Dedifferentiated amniotic fluid mesenchymal stem cell (primary cell): ENCODE results near the gene SS18L1.
"Not testable (repeated sequence)": the region's sequence is repeated elsewhere in the genome, so short reads cannot be mapped to it uniquely, and the experiment has no call there.

Experiments
- DNase-seq: peaks from one replicate; pipeline ENCODE4 v3.0.0-alpha.2; 2016; ENCODE audit errors: extremely low spot score

The SS18L1 gene

GRCh38 chr20:62136283-62137091 is 7.1 kb upstream of the SS18L1 start:
- DNase-seq: peak; percentile 45

DNA sequence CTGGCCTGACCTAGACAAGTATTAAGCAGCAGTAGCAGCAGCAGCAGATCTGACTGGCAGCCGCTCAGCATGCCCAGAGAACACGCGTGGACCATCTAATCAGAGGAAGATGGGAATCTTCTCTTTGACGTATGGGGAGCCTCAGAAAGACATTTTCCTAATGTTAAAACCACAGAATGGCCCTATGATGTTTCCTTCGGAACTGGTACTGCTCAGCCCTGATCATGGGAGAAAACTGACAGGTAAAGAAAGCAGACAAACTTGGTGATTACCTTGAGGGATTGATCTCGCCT is 6.5 kb upstream of the SS18L1 start:
- no peak for DNase-seq

GRCh38 chr20:62137478-62138203 is 5.9 kb upstream of the SS18L1 start:
- no peak for DNase-seq

DNA sequence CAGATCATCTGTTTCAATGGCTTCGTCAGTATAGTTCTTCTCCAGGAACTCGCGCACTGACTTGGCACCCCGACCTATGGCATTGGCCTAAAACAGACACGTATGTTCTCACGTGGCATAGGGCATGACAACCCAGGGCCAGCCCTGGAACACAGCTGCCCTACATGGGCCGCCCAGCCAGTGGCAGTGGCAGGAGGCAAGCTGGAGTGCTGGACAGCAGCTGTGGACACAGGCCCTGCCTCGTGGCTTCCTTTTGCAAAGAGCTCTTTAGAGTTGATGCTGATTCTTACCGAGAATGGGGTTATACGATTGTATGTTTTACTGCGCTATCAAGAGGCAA is 5.4 kb upstream of the SS18L1 start:
- no peak for DNase-seq

DNA sequence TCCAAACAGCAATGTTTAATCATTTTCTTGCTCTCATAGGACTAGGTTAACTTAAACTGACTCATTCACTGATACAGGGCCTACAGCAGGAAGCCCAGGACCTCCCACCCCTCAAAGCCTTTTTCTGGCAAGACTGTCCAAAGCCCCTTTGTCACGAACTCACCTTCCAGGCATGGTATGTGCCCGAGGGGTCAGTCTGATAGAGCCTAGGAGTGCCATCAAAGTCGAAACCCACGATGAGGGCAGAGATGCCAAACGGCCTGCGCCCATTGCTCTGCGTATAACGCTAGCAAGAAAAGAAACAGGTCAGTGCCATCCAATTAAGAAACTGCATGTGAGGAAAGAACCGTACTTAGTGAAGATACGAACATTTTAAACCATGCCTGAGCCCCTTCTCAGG is 4.7 kb upstream of the SS18L1 start:
- no peak for DNase-seq

DNA sequence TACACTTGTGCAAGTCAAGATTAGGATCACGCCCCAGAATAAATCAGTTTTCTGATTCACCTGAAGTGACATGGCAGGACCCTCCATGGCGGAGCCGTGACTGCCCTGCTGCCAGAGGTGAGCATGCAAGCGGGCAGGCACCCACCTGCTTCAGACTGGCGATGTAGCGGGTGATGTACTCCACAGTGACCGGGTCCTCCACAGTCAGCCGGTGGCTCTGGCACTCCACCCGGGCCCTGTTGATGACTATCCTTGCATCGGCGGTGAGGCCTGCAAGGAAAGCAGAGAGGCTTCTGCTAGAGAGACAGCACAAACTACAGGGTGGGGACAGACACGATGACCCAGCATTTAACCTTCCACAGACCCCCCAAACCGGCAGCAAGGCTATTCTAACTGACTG is 3.9 kb upstream of the SS18L1 start:
- no peak for DNase-seq

GRCh38 chr20:62141043-62141396 is 2.5 kb upstream of the SS18L1 start:
- no peak for DNase-seq

- no peak for DNase-seq
Observed at GRCh38 chr20:62141397-62142251, 1.9 kb upstream of the SS18L1 start.

DNA sequence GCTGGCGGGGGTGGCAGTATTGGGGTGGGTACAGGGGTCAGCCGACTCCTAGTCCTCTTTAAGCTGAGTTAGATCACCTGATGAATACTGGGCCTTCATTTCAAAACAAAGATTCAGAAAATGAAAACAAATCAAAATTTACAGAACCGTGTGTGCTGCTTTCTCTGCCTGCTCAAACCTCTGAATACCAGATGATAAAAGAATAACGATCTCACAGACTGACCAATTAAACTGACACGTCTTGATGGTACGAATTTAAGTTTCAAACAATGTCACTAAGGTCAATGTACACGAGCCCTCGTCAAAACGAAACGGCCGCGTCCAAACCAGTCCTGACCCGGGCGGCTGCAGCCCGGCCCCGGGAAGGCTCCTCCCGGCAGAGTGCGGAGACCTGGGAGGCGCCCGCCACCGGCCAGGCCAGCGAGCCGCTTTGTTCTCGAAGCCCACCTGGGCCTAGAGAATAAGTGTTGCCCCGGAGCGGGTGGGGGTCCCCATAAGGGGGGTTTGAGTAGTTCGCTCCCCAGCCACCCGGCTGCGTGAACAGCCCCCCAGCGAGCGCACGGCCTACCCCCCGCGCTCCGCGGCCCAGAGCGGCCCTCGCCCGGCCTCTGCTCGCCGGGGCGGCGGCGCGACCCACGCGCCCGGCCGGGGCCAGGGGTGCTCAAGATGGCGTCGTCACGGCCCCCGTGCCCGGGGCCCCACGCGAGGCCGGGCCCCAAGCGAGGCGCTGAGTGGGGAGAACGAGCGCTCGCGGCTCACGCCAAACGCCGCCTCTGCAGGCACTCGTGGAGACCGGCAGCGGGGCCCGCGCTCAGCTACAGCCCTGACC is 1.1 kb upstream of the SS18L1 start:
- DNase-seq: no peak

DNA sequence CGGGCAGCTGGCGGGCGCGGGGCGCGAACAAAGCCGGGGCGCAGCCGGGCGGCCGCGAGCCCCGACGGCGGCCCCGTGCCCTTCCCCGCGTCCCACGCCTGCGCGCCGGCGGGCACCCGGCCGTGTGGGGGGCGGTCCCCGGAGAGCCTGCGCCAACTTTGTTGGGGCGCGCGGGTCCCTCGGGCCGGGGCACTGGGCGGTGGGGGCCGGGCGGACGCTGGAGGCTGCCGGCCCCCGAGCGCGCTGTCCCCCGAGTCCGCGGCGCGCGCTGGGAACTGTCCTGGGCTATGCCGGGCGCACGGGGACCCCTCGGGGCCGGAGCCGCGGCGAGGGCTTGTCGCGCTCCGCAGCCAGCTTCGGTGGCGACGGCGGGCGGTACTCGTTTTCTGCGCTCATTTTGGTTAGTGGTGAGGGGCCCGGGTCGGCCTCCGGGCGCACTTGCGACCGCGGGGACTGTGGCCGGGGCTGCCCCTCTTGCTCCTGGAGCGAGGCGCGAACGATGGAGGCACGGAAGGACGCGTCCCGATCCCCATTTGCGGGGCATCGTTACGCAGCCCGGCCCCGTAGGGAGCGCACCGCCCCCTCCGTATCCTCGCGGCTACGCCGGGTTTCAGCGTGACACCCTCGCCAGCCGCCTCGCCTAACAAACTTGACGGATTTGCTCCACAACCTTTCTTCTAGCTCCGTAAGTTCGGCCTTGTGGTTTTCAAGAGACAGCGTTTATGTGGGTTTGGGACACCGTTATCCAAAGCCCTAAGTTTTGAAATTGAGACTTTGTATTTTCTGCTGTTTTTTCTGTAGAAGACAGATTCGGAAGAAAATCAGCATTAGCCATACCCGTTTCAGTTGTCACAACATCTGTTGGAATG is 622 bp downstream of the SS18L1 start:
- DNase-seq: peak; percentile 38

DNA sequence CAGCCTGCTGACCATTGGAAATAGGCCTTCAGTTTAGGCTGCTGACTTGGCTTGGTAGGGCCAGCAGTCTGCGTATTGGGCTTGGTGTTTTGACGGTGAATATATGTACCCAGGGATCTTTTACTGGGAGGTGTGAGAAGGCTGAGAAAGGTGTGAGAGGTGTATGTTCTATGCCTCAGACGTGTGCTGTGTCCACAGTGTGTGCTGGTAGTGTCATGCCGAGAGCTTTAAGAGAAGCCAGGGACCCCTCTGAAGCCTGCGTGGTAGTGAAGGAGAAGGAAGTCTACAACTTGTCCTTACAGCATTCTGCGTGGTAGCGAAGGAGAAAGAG is 2.1 kb downstream of the SS18L1 start:
- DNase-seq: no peak

DNA sequence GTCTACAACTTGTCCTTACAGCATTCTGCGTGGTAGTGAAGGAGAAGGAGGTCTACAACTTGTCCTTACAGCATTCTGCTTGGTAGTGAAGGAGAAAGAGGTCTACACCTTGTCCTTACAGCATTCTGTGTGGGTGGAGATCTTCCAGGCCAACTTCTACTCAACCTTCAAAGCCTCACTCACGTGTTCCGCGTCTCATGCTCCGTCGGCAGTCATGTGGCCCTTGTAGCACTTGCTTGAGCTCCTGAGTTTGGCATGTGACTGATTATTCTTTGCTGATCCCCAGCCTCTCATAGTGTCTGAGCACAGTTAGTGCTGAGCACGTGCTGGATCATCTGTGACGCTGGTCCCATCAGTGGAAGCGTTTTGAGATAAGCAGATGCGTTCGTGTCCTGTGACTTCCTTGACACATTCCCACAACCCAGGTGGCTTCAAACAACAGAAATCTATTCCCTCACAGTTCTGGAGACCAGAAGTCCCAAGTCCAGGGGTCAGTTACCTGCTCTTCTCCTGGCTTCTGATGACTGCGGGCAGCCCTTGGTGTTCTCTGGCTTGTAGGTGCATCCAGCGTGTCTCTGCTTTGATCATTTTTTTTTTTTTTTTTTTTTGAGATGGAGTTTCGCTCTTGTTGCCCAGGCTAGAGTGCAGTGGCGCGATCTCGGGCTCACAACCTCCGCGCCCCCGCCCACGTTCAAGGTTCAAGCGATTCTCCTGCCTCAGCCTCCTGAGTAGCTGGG is 2.6 kb downstream of the SS18L1 start:
- no peak for DNase-seq

DNA sequence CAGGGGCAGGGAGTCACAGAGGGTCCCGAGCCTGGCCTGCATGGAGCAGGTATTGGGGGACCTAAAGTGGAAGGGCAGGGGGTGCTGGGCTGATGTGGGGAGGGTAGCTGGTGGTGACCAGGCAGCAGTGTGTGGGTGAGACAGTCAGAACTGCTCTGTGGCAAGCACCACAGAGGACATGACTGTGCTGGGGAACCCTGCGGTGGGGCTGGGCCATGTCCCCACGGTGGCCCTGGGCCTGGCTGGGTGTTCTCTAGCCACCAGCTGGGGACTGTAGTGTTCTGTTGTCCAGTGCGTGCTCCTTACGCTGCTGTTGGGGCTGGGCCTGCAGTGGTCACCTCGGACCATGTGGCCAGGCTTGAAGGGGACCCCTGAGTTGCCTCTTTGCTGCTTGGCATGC is 3.6 kb downstream of the SS18L1 start:
- no peak for DNase-seq

- no peak for DNase-seq
Observed at GRCh38 chr20:62147528-62147927, 4.0 kb downstream of the SS18L1 start.

DNA sequence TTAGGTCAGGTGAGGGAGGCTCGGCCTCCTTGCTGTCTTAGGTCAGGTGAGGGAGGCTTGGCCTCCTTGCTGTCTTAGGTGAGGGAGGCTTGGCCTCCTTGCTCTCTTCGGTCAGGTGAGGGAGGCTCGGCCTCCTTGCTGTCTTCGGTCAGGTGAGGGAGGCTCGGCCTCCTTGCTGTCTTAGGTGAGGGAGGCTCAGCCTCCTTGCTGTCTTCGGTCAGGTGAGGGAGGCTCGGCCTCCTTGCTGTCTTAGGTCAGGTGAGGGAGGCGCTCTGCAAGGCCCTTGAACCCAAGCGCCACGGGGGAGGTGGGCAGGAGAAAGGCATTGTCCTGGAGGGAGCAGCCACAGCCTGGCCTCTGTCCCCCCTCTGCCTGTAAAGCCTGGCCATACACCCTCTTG is 4.8 kb downstream of the SS18L1 start:
- DNase-seq: not testable (repeated sequence)

DNA sequence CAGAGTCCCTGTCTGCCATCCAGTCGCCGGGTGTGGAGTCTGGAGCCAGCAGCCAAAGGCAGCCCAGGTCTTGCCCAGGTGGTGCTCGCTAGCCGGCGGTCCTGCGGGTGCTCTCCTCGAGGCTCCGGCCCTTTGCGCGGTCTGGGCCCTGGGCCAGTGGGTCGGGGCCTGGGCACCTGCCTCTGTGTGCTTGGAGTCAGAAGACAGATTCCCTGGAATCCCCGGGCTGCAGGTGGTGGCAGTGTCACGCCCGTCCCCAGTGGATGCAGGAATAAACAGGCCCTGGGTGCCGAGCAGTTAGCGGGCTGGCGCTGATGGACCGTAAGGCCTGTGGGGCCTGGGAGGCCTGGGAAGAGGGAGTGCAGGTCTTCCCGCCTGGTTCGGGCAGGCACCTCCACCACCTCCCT is 5.3 kb downstream of the SS18L1 start:
- no peak for DNase-seq

- DNase-seq: no peak
Observed at GRCh38 chr20:62149532-62150309, 6.2 kb downstream of the SS18L1 start.

GRCh38 chr20:62150310-62150575 is 6.7 kb downstream of the SS18L1 start:
- DNase-seq: no peak

DNA sequence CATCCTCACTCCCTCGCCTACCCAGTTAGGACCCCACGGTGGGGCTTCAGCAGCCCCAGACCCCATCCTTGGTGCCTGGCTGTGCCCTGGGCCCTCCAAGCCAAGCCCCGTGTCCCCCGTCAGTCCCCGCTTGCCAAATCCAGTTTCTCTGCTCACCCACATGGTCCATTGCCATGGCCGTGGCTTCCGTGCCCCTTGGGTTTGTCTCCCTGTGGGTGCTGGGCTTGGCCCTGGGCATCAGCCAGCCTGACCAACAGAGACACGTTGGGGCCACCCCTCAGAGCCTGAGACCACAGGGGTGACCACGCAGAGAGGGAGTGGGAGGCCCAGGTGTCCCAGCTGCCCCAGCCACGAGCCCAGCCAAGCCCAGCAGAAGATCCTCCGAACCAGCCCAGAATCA is 7.7 kb downstream of the SS18L1 start:
- DNase-seq: no peak

DNA sequence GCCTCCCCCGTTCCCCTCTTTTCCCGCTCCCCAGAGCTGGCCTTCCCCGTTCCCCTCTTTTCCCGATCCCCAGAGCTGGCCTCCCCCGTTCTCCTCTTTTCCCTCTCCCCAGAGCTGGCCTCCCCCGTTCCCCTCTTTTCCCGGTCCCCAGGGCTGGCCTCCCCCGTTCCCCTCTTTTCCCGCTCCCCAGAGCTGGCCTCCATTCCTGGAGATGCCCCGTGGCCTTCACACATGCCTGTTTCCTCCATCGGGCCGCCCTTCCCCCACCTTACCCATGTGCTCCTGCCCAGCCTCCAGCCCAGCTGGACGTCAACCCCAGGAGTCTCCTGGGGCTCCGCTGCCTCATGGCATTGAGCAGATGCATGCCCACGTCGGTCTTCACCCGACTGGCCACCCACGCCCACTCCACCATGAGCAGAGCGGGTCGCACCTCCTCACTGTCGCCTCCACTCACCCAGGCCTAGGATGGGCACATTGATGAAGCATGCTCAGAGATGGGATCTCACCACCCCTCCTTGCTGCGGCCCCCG is 8.3 kb downstream of the SS18L1 start:
- DNase-seq: no peak
